Diencephalon (tissue), 1 donor: ENCODE results near the gene DPPA4. TPM values are rescaled to one million over a fixed set of nuclear protein-coding genes. Genes with fewer than 3 reads are reported as not detected.

Experiments used
- small RNA-seq: library from RNA; depleted of rRNA; stranded (forward); fragments of <200 nt; gene quantifications from one replicate; pipeline ENCODE3, GENCODE V24; 2014
- total RNA-seq: library from RNA; depleted of rRNA; stranded (reverse); fragments of >200 nt; gene quantifications from one replicate; pipeline ENCODE4 v1.2.3, GENCODE V29; 2014

DPPA4 gene
- total RNA-seq: 2.1 TPM

DNA sequence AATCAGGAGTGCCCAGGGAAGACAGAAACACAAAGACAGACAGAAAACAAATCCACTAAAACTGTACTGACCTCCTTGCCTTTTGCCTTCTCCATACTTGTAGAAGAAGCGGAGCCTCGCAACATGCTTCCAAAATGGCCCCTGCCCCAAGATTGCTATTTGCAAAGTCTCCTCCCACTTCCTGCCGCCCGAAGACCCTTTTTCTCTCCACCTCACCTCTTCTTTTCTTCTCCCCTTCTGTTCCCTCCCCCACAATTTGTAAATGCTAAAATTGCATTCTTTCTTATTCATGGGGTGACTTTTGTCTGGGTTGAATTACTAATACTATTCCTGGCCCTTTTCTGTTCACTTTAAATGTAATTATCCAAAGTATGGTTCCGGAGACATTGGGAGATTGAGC lies at the start of gene DPPA4:
DPPA4 (minus strand) TSS at position 154 of the 400 bp plus-strand sequence; CDS start at position 125, 29 bp downstream.

GRCh38 chr3:109316162-109316730 lies 21.1 kb downstream of the DPPA4 start, which contains the start of gene DPPA2:
Gene DPPA2, minus strand, starts transcription at chr3:109316517. Its CDS starts 1,975 bp downstream, at chr3:109314542.

Small RNAs within 50 kb of the gene (small RNA-seq; reads per million reads assigned to genes)
- gene AC124945.1: not detected
- not detected for gene RF00017

Other genes with a start within 250 kb of the DPPA4 start
- gene MORC1, start 219.4 kb downstream of the DPPA4 start, total RNA-seq: 0.23 TPM
- gene C3orf85, start 200.8 kb downstream of the DPPA4 start, total RNA-seq: not detected
- gene DPPA2, start 21.0 kb downstream of the DPPA4 start, total RNA-seq: not detected